ENCODE measurements around the gene C1orf159. TPM values are rescaled to one million over a fixed set of nuclear protein-coding genes. Genes with fewer than 3 reads are reported as not detected.

C1orf159 gene
- total RNA-seq, 1 donor from 2014 or later: 9.2 TPM

- Mint-ChIP-seq H3K27ac (ENCODE audit: unreplicated experiment) (no peak overlapping the region), H3K4me1 (ENCODE audit: low read depth) (no peaks in the 10 kb centered on the region), H3K9me3 (ENCODE audit: low read depth) (no peaks in the 10 kb centered on the region), H3K27me3 (ENCODE audit: low read depth) (peaks cover 7% of the 10 kb centered on the region), H3K4me3 (ENCODE audit: unreplicated experiment) (no peak overlapping the region), H3K36me3 (ENCODE audit: low read depth) (no peaks in the 10 kb centered on the region)
- TF ChIP-seq, protein P1, sequence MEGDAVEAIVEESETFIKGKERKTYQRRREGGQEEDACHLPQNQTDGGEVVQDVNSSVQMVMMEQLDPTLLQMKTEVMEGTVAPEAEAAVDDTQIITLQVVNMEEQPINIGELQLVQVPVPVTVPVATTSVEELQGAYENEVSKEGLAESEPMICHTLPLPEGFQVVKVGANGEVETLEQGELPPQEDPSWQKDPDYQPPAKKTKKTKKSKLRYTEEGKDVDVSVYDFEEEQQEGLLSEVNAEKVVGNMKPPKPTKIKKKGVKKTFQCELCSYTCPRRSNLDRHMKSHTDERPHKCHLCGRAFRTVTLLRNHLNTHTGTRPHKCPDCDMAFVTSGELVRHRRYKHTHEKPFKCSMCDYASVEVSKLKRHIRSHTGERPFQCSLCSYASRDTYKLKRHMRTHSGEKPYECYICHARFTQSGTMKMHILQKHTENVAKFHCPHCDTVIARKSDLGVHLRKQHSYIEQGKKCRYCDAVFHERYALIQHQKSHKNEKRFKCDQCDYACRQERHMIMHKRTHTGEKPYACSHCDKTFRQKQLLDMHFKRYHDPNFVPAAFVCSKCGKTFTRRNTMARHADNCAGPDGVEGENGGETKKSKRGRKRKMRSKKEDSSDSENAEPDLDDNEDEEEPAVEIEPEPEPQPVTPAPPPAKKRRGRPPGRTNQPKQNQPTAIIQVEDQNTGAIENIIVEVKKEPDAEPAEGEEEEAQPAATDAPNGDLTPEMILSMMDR (IDR thresholded peaks at IDR 0.05): no peak
- no peak for DNase-seq (ENCODE audit: low spot score)
Measured at GRCh38 chr1:1135339-1136136, 19.6 kb upstream of the C1orf159 start.

DNA sequence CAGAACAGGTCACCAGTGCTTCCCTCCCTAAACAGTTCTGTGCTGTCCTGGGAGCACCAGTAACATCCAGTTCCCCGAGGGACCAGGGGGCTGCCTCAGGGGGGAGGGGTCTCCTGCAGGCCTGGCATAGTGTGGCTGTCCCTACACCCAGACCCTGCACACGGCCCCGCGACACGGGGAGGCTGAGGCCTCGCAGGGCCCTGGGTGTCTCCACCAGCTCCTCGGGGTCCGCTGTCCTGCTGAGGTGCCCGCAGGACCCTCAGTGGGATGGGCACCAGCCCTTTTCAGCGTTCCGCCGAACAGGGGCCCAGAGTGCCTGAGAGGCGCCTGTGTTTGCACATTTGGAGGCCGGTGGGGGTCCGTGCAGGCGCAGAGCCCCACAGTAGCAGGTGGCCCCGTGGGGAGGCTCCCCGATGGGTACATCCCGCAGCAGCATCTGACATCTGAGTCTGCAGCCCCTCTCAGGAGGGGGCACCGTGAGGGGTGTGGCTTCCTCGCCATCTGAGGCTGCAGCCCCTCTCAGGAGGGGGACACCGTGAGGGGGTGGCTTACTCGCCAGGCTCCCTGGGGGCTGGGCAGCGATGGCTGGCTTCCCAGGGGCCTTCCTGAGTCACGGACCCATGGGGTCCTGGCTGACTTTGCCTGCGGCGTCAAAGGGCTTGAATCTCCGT lies 18.5 kb upstream of the C1orf159 start:
- Mint-ChIP-seq H3K36me3 (ENCODE audit: low read depth) (no peaks in the 10 kb centered on the region), H3K27me3 (ENCODE audit: low read depth) (peaks cover 7% of the 10 kb centered on the region), H3K4me1 (ENCODE audit: low read depth) (no peaks in the 10 kb centered on the region), H3K4me3 (ENCODE audit: unreplicated experiment) (no peak overlapping the region), H3K27ac (ENCODE audit: unreplicated experiment) (no peak overlapping the region), H3K9me3 (ENCODE audit: low read depth) (no peaks in the 10 kb centered on the region)
- no peak for DNase-seq (ENCODE audit: low spot score)
- TF ChIP-seq, protein P1 (IDR thresholded peaks at IDR 0.05): no peak

DNA sequence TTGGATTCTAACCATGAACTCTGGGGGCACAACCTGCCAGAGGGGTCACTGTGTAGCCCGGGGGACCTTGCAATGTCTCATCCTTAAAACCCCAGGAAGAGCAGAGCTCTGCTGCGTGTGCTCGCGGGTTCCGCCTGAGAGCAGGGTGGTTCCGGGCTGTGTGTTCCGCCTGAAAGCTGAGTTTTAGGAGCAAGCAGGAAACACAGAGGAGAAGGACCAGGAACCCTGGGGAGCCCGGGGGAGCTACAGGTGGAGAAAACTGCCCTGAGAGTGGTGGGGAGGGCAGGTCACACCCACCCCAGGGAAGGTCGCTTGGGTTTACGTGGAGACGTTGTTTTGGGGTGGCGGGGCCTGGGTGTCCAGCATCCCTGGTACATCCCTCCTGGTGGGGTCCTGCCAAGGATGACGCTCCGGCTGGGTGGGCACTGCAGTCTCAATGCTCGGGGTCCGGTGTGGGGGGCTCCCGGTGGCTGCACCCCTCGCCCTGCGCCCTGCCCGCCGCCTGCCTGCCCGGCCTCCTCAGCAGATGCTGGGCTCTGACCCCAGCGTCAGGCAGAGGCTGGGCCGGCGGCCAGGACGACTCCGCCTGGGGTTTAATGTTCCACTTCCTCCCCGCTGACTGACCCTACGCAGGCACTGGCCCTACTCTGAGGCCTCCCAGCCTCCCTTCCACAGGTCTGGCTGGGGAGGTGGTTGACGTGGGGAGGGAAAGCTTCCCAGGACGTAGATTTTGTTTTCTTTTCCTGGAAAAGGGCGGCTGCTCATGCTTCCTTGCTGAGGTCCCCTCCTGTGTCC lies 17.3 kb upstream of the C1orf159 start:
- Mint-ChIP-seq H3K27ac (ENCODE audit: unreplicated experiment) (no peak overlapping the region), H3K9me3 (ENCODE audit: low read depth) (no peaks in the 10 kb centered on the region), H3K27me3 (ENCODE audit: low read depth) (peaks cover 7% of the 10 kb centered on the region), H3K36me3 (ENCODE audit: low read depth) (no peaks in the 10 kb centered on the region), H3K4me1 (ENCODE audit: low read depth) (no peaks in the 10 kb centered on the region), H3K4me3 (ENCODE audit: unreplicated experiment) (no peak overlapping the region)
- no peak for DNase-seq (ENCODE audit: low spot score)
- TF ChIP-seq, protein P1 (IDR thresholded peaks at IDR 0.05): no peak

GRCh38 chr1:1132042-1132950 lies 16.4 kb upstream of the C1orf159 start:
- no peaks in the 10 kb centered on the region for H3K9me3 Mint-ChIP-seq (ENCODE audit: low read depth)
- H3K27me3 Mint-ChIP-seq (ENCODE audit: low read depth): peaks cover 6% of the 10 kb centered on the region
- H3K36me3 Mint-ChIP-seq (ENCODE audit: low read depth): no peaks in the 10 kb centered on the region
- H3K4me1 Mint-ChIP-seq (ENCODE audit: low read depth): no peaks in the 10 kb centered on the region
- TF ChIP-seq, protein P1 (IDR thresholded peaks at IDR 0.05): no peak
- no peak for DNase-seq (ENCODE audit: low spot score)
- no peak overlapping the region for H3K4me3 Mint-ChIP-seq (ENCODE audit: unreplicated experiment)
- H3K27ac Mint-ChIP-seq (ENCODE audit: unreplicated experiment): no peak overlapping the region
